ENCODE results near the gene LCT. TPM values are rescaled to one million over a fixed set of nuclear protein-coding genes. Genes with fewer than 3 reads are reported as not detected.

LCT gene
- total and polyA plus RNA-seq, 9 of the 15 experiments (the other 6 are each of a cell fraction or from before 2014, with no cell fraction given), result 0.01 to 0.04 (median 0.03) TPM; not detected in 4

- TF ChIP-seq, protein P1, sequence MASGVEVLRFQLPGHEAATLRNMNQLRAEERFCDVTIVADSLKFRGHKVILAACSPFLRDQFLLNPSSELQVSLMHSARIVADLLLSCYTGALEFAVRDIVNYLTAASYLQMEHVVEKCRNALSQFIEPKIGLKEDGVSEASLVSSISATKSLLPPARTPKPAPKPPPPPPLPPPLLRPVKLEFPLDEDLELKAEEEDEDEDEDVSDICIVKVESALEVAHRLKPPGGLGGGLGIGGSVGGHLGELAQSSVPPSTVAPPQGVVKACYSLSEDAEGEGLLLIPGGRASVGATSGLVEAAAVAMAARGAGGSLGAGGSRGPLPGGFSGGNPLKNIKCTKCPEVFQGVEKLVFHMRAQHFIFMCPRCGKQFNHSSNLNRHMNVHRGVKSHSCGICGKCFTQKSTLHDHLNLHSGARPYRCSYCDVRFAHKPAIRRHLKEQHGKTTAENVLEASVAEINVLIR (CRISPR knock-in tag; IDR thresholded peaks at IDR 0.05), result peak; percentile 86
- no peak for TF ChIP-seq SMAD1 (IDR thresholded peaks at IDR 0.05; ENCODE audit: low read depth, low read length, partially characterized antibody)
- TF ChIP-seq RBM14 (IDR thresholded peaks at IDR 0.05; ENCODE audit: borderline replicate concordance, insufficient read depth, low read depth, low read length), result 0 out of 2 replicates have a peak, but pooled peaks have one; percentile 65
- TF ChIP-seq ZNF318 (IDR thresholded peaks at IDR 0.05; ENCODE audit: borderline replicate concordance in 1 of 2, low read depth in 1 of 2), result no peak
- TF ChIP-seq, protein P2, sequence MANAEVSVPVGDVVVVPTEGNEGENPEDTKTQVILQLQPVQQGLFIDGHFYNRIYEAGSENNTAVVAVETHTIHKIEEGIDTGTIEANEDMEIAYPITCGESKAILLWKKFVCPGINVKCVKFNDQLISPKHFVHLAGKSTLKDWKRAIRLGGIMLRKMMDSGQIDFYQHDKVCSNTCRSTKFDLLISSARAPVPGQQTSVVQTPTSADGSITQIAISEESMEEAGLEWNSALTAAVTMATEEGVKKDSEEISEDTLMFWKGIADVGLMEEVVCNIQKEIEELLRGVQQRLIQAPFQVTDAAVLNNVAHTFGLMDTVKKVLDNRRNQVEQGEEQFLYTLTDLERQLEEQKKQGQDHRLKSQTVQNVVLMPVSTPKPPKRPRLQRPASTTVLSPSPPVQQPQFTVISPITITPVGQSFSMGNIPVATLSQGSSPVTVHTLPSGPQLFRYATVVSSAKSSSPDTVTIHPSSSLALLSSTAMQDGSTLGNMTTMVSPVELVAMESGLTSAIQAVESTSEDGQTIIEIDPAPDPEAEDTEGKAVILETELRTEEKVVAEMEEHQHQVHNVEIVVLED (CRISPR knock-in tag; IDR thresholded peaks at IDR 0.05), result peak; percentile 53; the same call in 1 of the 2 replicates
- TF ChIP-seq SRSF3 (IDR thresholded peaks at IDR 0.05; ENCODE audit: insufficient read depth, low read length), result no peak
- peak; percentile 86; the same call in 1 of the 2 replicates for TF ChIP-seq PHF8 (IDR thresholded peaks at IDR 0.05; ENCODE audit: borderline replicate concordance, low read length)
- TF ChIP-seq FOS (IDR thresholded peaks at IDR 0.05; ENCODE audit: extremely low read depth, insufficient read length), result peak; percentile 77
- no peak for TF ChIP-seq HMG20A (CRISPR knock-in tag; conservative IDR thresholded peaks at IDR 0.05)
- no peak for TF ChIP-seq WHSC1 (IDR thresholded peaks at IDR 0.05; ENCODE audit: low read length)
- TF ChIP-seq ATF4 (CRISPR knock-in tag; IDR thresholded peaks at IDR 0.05), result no peak
- TF ChIP-seq SOX6 (IDR thresholded peaks at IDR 0.05), result peak; percentile 7; the same call in 1 of the 2 replicates
- no peak for TF ChIP-seq ZNF444 (CRISPR knock-in tag; IDR thresholded peaks at IDR 0.05)
Measured at GRCh38 chr2:135876066-135876711, 39.2 kb upstream of the LCT start, which contains the start of gene MCM6 (continued).

All from K562 (cell line).